ENCODE measurements around the gene CDC34. TPM values are rescaled to one million over a fixed set of nuclear protein-coding genes. Genes with fewer than 3 reads are reported as not detected.
A peak's percentile ranks its signal among the peaks of the same experiment; 100 is the strongest.
"Not testable (repeated sequence)": the region's sequence is repeated elsewhere in the genome, so short reads cannot be mapped to it uniquely, and the experiment has no call there.

CDC34 gene
- total RNA-seq, 4 donors from 2014 or later: 72.0 to 116 (median 103) TPM

- intact Hi-C loops (cut with DNase I; ENCODE audit: low total_unique reads) (no loop called here), in situ Hi-C loops (cut with MboI; ENCODE audit: low pct_ligation_motif_present in 1 of 4, low pct_unique_long_range_greater_than_20kb in 1 of 4, low sequenced_read_pairs in 3 of 4) (no loop called here)
- DNase-seq: no peak
- Histone ChIP-seq H3K4me3 (no peak overlapping the region), H3K27me3 (peaks cover 31% of the 10 kb centered on the region), H3K27ac (no peak overlapping the region), H3K36me3 (peaks cover 0 to 24% (median 11%) of the 10 kb centered on the region in 4 donors), H3K4me1 (peaks cover under 1 to 8% (median 6%) of the 10 kb centered on the region in 4 donors), H3K9me3 (no peaks in the 10 kb centered on the region)
- WGBS, 2 donors (ENCODE audit: low coverage in 1 of 2): 84% methylated on average over 27 of the region's 27 CpGs; no CpG with 5 or more reads in 1 of the 2 donors
- TF ChIP-seq EP300 (IDR thresholded peaks at IDR 0.05; ENCODE audit: low read depth) (no peak), POLR2AphosphoS5 (IDR thresholded peaks at IDR 0.05) (peak in 1 of 3 donors; percentile 5)
Measured at GRCh38 chr19:583198-583967, 51.8 kb downstream of the CDC34 start.

GRCh38 chr19:583968-584239 is 52.3 kb downstream of the CDC34 start:
- Histone ChIP-seq H3K27me3 (peaks cover 36% of the 10 kb centered on the region), H3K36me3 (peaks cover 0 to 24% (median 11%) of the 10 kb centered on the region in 4 donors), H3K9me3 (no peaks in the 10 kb centered on the region), H3K27ac (no peak overlapping the region), H3K4me3 (no peak overlapping the region), H3K4me1 (peaks cover 3 to 13% (median 8%) of the 10 kb centered on the region in 4 donors)
- 74% methylated on average over 5 of the region's 5 CpGs; no CpG with 5 or more reads in 1 of the 2 donors for WGBS, 2 donors (ENCODE audit: low coverage in 1 of 2)
- no peak for TF ChIP-seq EP300 (IDR thresholded peaks at IDR 0.05; ENCODE audit: low read depth)
- TF ChIP-seq POLR2A (IDR thresholded peaks at IDR 0.05): no peak
- no peak for TF ChIP-seq CTCF (IDR thresholded peaks at IDR 0.05)
- TF ChIP-seq POLR2AphosphoS5 (IDR thresholded peaks at IDR 0.05): no peak
- intact Hi-C loops (cut with DNase I; ENCODE audit: low total_unique reads) (no loop called here), in situ Hi-C loops (cut with MboI; ENCODE audit: low pct_ligation_motif_present in 1 of 4, low pct_unique_long_range_greater_than_20kb in 1 of 4, low sequenced_read_pairs in 3 of 4) (no loop called here)
- no peak for DNase-seq

DNA sequence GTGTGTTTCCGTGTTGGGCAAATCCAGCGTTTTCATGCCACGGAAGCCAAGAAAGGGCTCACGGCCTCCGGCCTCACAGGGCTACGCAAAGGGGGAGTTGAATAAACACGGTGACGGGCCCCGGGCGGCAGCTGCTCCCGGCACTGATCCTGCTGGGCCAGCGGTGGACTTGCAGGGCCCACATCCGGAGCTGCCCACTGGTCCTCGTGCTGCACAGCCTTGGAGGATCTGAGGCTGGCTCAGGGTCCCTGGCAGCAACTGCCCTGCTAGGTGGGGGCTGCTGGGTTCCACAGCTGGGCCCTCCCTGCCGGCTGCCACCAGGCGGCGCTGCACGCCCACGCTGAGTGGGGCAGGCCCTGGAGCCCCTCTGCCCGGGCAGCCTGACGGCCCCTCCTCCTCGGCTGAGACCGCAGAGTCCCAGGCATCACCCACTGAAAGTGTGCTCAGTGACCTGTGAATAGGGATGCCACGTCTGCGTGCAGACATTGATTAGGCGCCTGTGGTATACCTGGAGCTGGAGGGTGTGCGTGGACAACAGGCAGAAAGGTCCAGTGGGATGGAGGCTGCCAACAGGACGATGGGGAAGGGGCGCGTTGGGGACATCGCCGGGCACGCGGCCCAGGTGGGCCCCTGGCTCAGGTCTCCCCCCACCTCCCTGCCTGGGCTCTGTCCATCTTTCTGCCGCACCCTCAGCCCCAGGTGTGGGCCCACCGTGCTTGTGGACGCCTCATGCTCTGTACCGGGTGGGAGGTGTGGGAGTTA is 52.9 kb downstream of the CDC34 start:
- H3K9me3 ChIP-seq: no peaks in the 10 kb centered on the region
- in situ Hi-C loops (cut with MboI; ENCODE audit: low pct_ligation_motif_present in 1 of 4, low pct_unique_long_range_greater_than_20kb in 1 of 4, low sequenced_read_pairs in 3 of 4): no loop called here
- no peak overlapping the region for H3K27ac ChIP-seq
- WGBS, 2 donors (ENCODE audit: low coverage in 1 of 2): 23 to 48% methylated on average over 4 to 29 of the region's 38 CpGs
- H3K36me3 ChIP-seq: peaks cover 0 to 24% (median 11%) of the 10 kb centered on the region in 4 donors
- peaks cover 7 to 18% (median 12%) of the 10 kb centered on the region in 4 donors for H3K4me1 ChIP-seq
- intact Hi-C loops (cut with DNase I; ENCODE audit: low total_unique reads): no loop called here
- H3K27me3 ChIP-seq: peaks cover 42% of the 10 kb centered on the region
- H3K4me3 ChIP-seq: no peak overlapping the region
- peak; percentile 50 for TF ChIP-seq POLR2A (IDR thresholded peaks at IDR 0.05)
- peak; percentile 81 to 93 (median 85) for TF ChIP-seq CTCF (IDR thresholded peaks at IDR 0.05)
- TF ChIP-seq POLR2AphosphoS5 (IDR thresholded peaks at IDR 0.05): peak in 2 of 3 donors; percentile 17 to 44
- TF ChIP-seq EP300 (IDR thresholded peaks at IDR 0.05; ENCODE audit: low read depth): no peak
- peak; percentile 45 for DNase-seq

DNA sequence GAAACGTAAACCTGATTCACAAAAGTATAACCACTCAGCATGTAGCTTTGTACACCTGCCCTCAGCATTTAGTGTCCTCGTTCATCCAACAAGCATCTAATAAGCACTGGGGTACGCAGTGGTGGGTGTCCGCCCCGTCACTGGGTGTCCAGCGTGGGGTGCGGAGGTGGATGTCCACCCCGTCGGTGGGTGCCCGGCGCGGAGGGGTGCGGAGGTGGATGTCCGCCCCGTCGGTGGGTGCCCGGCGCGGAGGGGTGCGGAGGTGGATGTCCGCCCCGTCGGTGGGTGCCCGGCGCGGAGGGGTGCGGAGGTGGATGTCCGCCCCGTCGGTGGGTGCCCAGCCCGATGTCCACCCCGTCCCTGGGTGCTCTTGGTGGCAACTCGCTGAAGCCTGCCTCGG is 53.6 kb downstream of the CDC34 start:
- H3K9me3 ChIP-seq; DNase-seq; H3K27ac ChIP-seq; H3K4me3 ChIP-seq; in situ Hi-C loops (cut with MboI; ENCODE audit: low pct_ligation_motif_present in 1 of 4, low pct_unique_long_range_greater_than_20kb in 1 of 4, low sequenced_read_pairs in 3 of 4); intact Hi-C loops (cut with DNase I; ENCODE audit: low total_unique reads): not testable (repeated sequence)
- H3K27me3 ChIP-seq: peaks cover 43% of the 10 kb centered on the region
- peaks cover 7 to 20% (median 13%) of the 10 kb centered on the region in 4 donors for H3K4me1 ChIP-seq
- 84% methylated on average over 33 of the region's 34 CpGs; no CpG with 5 or more reads in 1 of the 2 donors for WGBS, 2 donors (ENCODE audit: low coverage in 1 of 2)
- peaks cover 0 to 24% (median 11%) of the 10 kb centered on the region in 4 donors for H3K36me3 ChIP-seq

GRCh38 chr19:585551-586110 is 54.1 kb downstream of the CDC34 start:
- Histone ChIP-seq H3K4me1 (peaks cover 7 to 23% (median 16%) of the 10 kb centered on the region in 4 donors), H3K27me3 (peaks cover 48% of the 10 kb centered on the region), H3K27ac (no peak overlapping the region), H3K36me3 (peaks cover 0 to 24% (median 11%) of the 10 kb centered on the region in 4 donors), H3K4me3 (no peak overlapping the region), H3K9me3 (no peaks in the 10 kb centered on the region)
- no peak for DNase-seq
- intact Hi-C loops (cut with DNase I; ENCODE audit: low total_unique reads) (no loop called here), in situ Hi-C loops (cut with MboI; ENCODE audit: low pct_ligation_motif_present in 1 of 4, low pct_unique_long_range_greater_than_20kb in 1 of 4, low sequenced_read_pairs in 3 of 4) (no loop called here)
- TF ChIP-seq POLR2AphosphoS5 (IDR thresholded peaks at IDR 0.05) (no peak), EP300 (IDR thresholded peaks at IDR 0.05; ENCODE audit: low read depth) (no peak), POLR2A (IDR thresholded peaks at IDR 0.05) (no peak), CTCF (IDR thresholded peaks at IDR 0.05) (no peak)
- 59 to 100% methylated on average over 1 to 10 of the region's 10 CpGs for WGBS, 2 donors (ENCODE audit: low coverage in 1 of 2)
